DND-41 (cell line): Measurements from ENCODE around the gene FCGBP.
"Not testable (repeated sequence)": the region's sequence is repeated elsewhere in the genome, so short reads cannot be mapped to it uniquely, and the experiment has no call there.

Experiments used
- ATAC-seq: fragments of 200-7000 bp; cut with Tn5 transposase; 3 replicates; pipeline ENCODE4 v1.9.1; 2021; ENCODE audit warnings: low read depth; ENCODE audit not compliant: insufficient read depth
- DNase-seq: peaks from one replicate; pipeline ENCODE4 v3.0.0-alpha.2; 2020
- H2AFZ ChIP-seq: 2 replicates; pipeline ENCODE4 v1.6.0; 2012; ENCODE audit warnings: low read depth, low read length
- H3K27ac ChIP-seq: 2 replicates; pipeline ENCODE4 v1.5.1; 2012; ENCODE audit warnings: low read length, inconsistent platforms
- H3K27me3 ChIP-seq: fragments of 200-600 bp; sonication (generic); 2 replicates; pipeline ENCODE4 v1.6.0; 2012; ENCODE audit warnings: low read length, mild to moderate bottlenecking, inconsistent platforms; ENCODE audit not compliant: insufficient read depth, poor library complexity
- H3K36me3 ChIP-seq: 2 replicates; pipeline ENCODE4 v1.5.1; 2012; ENCODE audit warnings: low read length, inconsistent platforms; ENCODE audit not compliant: insufficient read depth
- H3K4me1 ChIP-seq: 2 replicates; pipeline ENCODE4 v1.5.1; 2012; ENCODE audit warnings: mild to moderate bottlenecking, low read length; ENCODE audit not compliant: insufficient read depth
- H3K4me2 ChIP-seq: 2 replicates; pipeline ENCODE4 v1.6.0; 2012; ENCODE audit warnings: mild to moderate bottlenecking, moderate library complexity, low read length, inconsistent platforms; ENCODE audit not compliant: insufficient read depth
- H3K4me3 ChIP-seq, 2 experiments: fragments of 200-600 bp in 1 of 2; shearing (Covaris generic) in 1 of 2; 2 replicates each; pipeline ENCODE4 v1.5.1; 2012 to 2016; ENCODE audit warnings: inconsistent platforms in 2 of 2, low read length in 2 of 2, mild to moderate bottlenecking in 2 of 2, low read depth in 1 of 2, moderate library complexity in 1 of 2
- H3K79me2 ChIP-seq: 2 replicates; pipeline ENCODE4 v1.6.0; 2012; ENCODE audit warnings: low read length, inconsistent platforms; ENCODE audit not compliant: insufficient read depth
- H3K9ac ChIP-seq: 2 replicates; pipeline ENCODE4 v1.6.0; 2012; ENCODE audit warnings: low read depth, mild to moderate bottlenecking, inconsistent platforms, low read length, moderate library complexity
- H3K9me3 ChIP-seq: 2 replicates; pipeline ENCODE4 v1.5.1; 2012; ENCODE audit warnings: low read length, moderate library complexity, mild to moderate bottlenecking, inconsistent platforms; ENCODE audit not compliant: insufficient read depth, severe bottlenecking
- H4K20me1 ChIP-seq: 2 replicates; pipeline ENCODE4 v1.6.0; 2012; ENCODE audit warnings: low read length; ENCODE audit not compliant: insufficient read depth
- TF ChIP-seq, protein P1 (sequence below): IDR thresholded peaks from 2 replicates; pipeline ENCODE4 v1.5.1; 2012; ENCODE audit warnings: borderline replicate concordance, low read length, moderate library complexity, mild to moderate bottlenecking; ENCODE audit not compliant: poor library complexity, severe bottlenecking; ENCODE audit errors: extremely low read depth

The FCGBP gene

DNA sequence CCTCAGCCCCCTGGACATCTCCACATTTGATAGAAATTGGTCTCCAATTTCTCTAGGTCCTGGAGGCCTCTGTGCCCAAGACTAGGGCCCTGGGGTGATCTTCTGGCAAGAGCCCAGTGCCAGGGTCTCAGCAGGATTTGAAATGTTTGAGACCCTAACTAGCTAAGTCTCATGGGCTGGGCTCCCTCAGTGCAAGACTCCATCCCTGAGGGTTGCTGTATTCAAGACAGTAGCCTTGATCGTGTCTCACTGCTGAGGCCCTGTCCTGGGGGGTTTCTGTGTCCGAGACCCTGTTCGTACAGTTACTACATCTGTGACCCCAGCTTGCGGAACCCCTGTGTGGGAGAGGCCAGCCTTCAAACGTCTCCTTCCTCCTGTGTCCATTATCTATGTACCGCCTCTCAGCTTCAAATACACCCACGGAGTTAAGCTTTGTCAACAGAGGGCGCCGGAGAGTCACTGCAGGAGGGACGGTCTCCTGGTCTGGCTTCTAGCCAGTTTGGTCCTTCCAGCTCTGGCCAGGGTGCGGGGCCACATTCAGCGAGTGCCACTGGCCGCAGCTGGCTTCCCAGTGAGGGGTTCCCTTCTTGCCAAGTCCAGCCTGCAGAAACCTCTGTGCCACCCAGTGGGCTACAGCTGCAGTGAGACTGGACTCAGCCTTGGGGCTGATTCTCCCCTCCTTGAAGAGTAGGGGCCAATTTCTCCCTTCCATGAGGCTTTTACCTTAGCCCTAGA lies 36.8 kb downstream of the FCGBP start:
- not testable (repeated sequence) for H2AFZ ChIP-seq, H3K9ac ChIP-seq, H3K27me3 ChIP-seq, H3K36me3 ChIP-seq, H3K79me2 ChIP-seq, DNase-seq, H3K9me3 ChIP-seq, H3K27ac ChIP-seq, H4K20me1 ChIP-seq, H3K4me3 ChIP-seq, H3K4me2 ChIP-seq
- peaks cover 10% of the 10 kb centered on the region; the same call in 1 of the 2 replicates for H3K4me1 ChIP-seq
- ATAC-seq: peak; percentile 55
- TF ChIP-seq, protein P1, sequence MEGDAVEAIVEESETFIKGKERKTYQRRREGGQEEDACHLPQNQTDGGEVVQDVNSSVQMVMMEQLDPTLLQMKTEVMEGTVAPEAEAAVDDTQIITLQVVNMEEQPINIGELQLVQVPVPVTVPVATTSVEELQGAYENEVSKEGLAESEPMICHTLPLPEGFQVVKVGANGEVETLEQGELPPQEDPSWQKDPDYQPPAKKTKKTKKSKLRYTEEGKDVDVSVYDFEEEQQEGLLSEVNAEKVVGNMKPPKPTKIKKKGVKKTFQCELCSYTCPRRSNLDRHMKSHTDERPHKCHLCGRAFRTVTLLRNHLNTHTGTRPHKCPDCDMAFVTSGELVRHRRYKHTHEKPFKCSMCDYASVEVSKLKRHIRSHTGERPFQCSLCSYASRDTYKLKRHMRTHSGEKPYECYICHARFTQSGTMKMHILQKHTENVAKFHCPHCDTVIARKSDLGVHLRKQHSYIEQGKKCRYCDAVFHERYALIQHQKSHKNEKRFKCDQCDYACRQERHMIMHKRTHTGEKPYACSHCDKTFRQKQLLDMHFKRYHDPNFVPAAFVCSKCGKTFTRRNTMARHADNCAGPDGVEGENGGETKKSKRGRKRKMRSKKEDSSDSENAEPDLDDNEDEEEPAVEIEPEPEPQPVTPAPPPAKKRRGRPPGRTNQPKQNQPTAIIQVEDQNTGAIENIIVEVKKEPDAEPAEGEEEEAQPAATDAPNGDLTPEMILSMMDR: peak; percentile 28

DNA sequence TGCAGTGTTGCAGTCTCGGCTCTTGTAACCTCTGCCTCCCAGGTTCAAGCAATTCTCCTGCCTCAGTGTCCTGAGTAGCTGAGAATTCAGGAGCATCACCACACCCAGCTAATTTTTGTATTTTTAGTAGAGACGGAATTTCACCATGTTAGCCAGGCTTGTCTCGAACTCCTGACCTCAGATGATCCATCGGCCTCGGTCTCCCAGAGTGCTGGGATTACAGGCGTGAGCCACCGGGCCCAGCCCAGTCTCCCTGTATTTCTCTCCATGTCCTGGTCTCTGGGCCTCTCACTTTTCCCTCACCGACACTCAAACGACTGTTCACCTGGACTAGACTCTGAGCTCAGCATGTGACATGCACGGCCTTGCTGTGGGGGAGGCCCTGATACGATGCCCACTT lies 39.3 kb downstream of the FCGBP start:
- not testable (repeated sequence) for H3K4me3 ChIP-seq, H2AFZ ChIP-seq, H3K4me2 ChIP-seq, H3K27ac ChIP-seq, H3K9ac ChIP-seq, H3K36me3 ChIP-seq, H3K27me3 ChIP-seq, H3K79me2 ChIP-seq, DNase-seq, H4K20me1 ChIP-seq, ATAC-seq, H3K9me3 ChIP-seq
- H3K4me1 ChIP-seq: peaks cover 10% of the 10 kb centered on the region; the same call in 1 of the 2 replicates

DNA sequence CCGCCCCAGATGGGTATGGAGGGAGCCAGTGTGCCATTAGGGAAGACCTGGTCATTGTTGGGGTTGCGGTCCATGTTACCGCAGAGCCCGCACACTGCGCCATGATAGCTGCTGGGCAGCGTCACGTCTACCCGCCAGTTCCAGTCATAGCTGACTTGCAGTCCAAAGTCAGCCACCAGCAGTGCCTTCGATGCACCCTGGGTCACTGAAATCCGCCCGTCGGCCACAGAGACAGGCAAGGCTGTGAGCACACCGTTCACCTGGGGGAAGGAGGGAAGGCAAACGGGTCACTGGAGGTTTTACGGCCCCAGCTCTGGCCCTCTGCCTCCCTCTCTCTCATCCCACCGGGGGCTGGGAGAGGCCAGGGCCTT lies 40.2 kb downstream of the FCGBP start:
- not testable (repeated sequence) for H3K4me3 ChIP-seq, H3K4me2 ChIP-seq, H3K79me2 ChIP-seq, H3K27ac ChIP-seq, ATAC-seq, H3K36me3 ChIP-seq, H3K9ac ChIP-seq, H4K20me1 ChIP-seq, H3K9me3 ChIP-seq, H3K27me3 ChIP-seq, H2AFZ ChIP-seq, DNase-seq
- H3K4me1 ChIP-seq: peaks cover 10% of the 10 kb centered on the region; the same call in 1 of the 2 replicates

DNA sequence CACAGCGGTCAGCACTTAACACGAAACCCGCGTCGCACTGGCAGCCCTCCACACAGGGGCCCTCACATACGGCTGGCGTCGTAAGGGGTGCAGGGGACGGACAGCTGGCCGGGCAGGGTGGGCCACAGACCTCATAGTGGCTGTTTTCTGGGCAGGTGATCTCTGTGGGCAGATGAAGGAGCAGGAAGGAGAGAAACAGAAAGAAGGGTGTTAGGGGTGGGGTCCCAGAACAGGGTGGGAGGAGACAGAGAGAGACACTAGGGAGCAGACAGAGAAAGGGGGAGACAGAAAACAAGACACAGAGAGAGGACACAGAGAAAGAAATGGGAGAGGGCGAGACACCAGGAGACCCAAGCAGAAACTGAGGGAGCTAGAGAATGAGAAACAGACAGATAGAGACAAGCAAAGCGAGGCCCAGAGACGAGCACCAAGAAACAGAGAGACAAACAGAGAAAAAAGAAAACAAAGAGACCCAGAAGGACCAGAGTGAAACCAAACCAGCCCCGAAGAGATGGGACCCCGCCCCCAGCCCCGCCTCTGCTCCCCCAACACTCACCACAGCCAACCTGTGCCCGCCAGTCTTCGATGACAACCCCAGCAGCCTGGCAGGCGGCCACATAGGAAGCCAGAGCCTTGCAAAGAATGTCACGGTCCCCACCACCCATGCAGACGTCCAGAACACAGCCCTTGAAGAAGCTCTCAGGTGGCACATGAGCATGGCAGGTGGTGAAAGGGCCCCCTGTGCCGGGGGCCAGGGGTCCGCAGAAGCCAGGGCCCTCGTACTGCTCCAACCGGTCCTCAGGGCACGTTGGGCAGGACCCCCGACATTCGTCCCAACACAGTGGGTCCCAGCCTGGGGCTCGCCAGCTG lies 40.8 kb downstream of the FCGBP start:
- not testable (repeated sequence) for H3K27me3 ChIP-seq, H3K36me3 ChIP-seq, H3K79me2 ChIP-seq, H4K20me1 ChIP-seq, H3K9me3 ChIP-seq
- peak overlapping the region; percentile 68 for H3K27ac ChIP-seq
- peak; percentile 79 for ATAC-seq
- DNase-seq: peak; percentile 78
- H3K4me2 ChIP-seq: peak overlapping the region; percentile 53
- H3K4me1 ChIP-seq: peaks cover 10% of the 10 kb centered on the region; the same call in 1 of the 2 replicates
- H3K4me3 ChIP-seq: peak overlapping the region in 1 of 2 experiments; percentile 48; a peak in 2 of 4 replicates
- H3K9ac ChIP-seq: peak overlapping the region; percentile 50
- H2AFZ ChIP-seq: peak overlapping the region; percentile 76

DNA sequence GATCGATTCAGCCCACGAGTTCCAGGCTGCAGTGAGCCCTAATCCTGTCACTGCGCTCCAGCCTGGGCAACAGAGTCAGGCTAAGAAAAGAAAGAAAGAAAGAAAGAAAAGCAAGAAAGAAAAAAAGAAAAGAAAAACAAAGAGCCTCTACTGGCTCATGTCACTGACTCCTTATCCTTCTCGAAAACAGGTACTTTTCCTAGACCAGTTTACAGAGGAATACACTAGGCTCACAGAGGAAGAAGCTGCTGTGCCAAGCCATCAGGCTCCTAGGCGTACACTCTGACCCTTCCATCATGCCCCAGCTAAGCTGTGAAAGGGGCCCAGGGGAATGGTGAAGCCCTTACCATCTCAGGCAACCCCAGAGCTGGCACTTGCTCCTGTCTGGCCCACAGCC lies 41.9 kb downstream of the FCGBP start:
- not testable (repeated sequence) for H4K20me1 ChIP-seq, H3K9ac ChIP-seq, H3K27ac ChIP-seq, DNase-seq, H2AFZ ChIP-seq, H3K36me3 ChIP-seq, H3K9me3 ChIP-seq, ATAC-seq, H3K4me2 ChIP-seq, H3K4me3 ChIP-seq, H3K27me3 ChIP-seq, H3K79me2 ChIP-seq
- peaks cover 10% of the 10 kb centered on the region; the same call in 1 of the 2 replicates for H3K4me1 ChIP-seq

DNA sequence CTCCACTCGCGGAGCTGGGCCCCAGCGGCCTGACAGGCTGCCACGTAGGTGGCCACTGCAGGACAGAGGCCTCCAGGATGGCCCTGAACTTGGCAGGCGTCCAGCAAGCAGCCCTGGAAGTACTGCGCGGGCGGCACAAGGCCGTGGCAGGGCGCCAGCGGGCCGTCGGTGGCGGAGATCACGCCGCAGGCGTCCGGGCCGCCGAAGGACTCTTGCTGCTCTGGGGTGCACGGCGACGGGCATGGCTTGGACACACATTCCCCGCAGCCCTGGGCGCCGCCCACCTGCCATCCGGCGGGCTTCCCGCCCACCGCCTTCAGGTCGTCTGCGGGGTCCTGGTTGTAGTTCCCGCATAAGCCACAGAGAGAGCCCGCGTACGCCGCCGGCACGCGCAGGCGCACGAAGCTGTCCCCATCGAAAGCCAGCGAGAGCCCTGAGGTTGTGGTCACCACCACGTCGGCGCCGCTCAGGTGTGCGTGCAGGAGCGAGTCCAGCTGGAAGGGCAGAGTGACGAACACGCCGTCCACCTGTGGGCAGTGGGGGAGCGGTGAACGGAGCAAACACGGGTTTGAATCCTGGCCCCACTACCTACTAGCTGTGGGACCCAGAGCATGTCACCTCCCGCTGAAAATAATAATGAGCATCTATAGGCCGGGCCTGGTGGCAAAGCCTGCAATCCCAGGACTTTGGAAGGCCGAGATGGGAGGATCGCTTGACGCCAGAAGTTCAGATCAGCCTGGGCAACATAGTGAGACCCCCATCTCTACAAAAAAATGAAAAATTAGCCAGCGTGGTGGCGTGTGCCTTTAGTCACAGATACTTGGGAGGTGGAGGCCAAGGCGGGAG lies 42.6 kb downstream of the FCGBP start:
- H3K9me3 ChIP-seq, ATAC-seq, H3K4me3 ChIP-seq, H2AFZ ChIP-seq, H4K20me1 ChIP-seq, H3K4me2 ChIP-seq, H3K36me3 ChIP-seq, H3K9ac ChIP-seq, DNase-seq, H3K79me2 ChIP-seq, H3K27ac ChIP-seq, H3K27me3 ChIP-seq: not testable (repeated sequence)
- peaks cover 10% of the 10 kb centered on the region; the same call in 1 of the 2 replicates for H3K4me1 ChIP-seq
